B cell (primary cell): ENCODE data around the gene KDM5A. TPM values are rescaled to one million over a fixed set of nuclear protein-coding genes. Genes with fewer than 3 reads are reported as not detected.
A peak's percentile ranks its signal among the peaks of the same experiment; 100 is the strongest.
"Not testable (repeated sequence)": the region's sequence is repeated elsewhere in the genome, so short reads cannot be mapped to it uniquely, and the experiment has no call there.

Experiments
- ATAC-seq: fragments of 200-7000 bp; cut with Tn5 transposase; one replicate; pipeline ENCODE4 v1.10.0; 2021; ENCODE audit warnings: low read depth, mild to moderate bottlenecking, moderate number of reproducible peaks, moderate library complexity
- CTCF ChIA-PET: fragments of 350-600 bp; sonication (Branson Sonifier 250); formaldehyde crosslinking; loops from one replicate; lab custom pipeline; 2021; ENCODE audit warnings: antibody characterized with exemption, inconsistent platforms; lab: Charles Lee
- POLR2A ChIA-PET: fragments of 350-600 bp; sonication (Branson Sonifier 250); formaldehyde crosslinking; loops from one replicate; lab custom pipeline; 2021; ENCODE audit warnings: antibody characterized with exemption; lab: Charles Lee
- DNase-seq: peaks from one replicate; pipeline ENCODE4 v3.0.0; 2013
- H2AFZ ChIP-seq: 2 replicates; pipeline ENCODE4 v1.6.1; 2012; ENCODE audit warnings: mild to moderate bottlenecking, low read depth, low read length; ENCODE audit not compliant: insufficient read depth, poor library complexity, severe bottlenecking
- H3K27ac ChIP-seq, 2 donors: 1 replicate in 1 of 2; 2 replicates in 1 of 2; pipeline ENCODE4 v1.5.1; 2012 to 2013; ENCODE audit warnings: low read length in 2 of 2, mild to moderate bottlenecking in 2 of 2, moderate library complexity in 1 of 2
- H3K27me3 ChIP-seq, 4 experiments: fragments of 200-600 bp in 1 of 4; sonication (generic) in 1 of 4; replicated peaks in 1 of 4; 1 replicate in 2 of 4; 2 replicates in 2 of 4; pipeline versions ENCODE4 v1.6.1 to v1.7.0; 2013 to 2016; ENCODE audit warnings: low read length in 3 of 4, mild to moderate bottlenecking in 2 of 4, mixed read lengths in 1 of 4, moderate library complexity in 1 of 4; ENCODE audit not compliant: insufficient read depth in 4 of 4, control insufficient read depth in 3 of 4; ENCODE audit errors: control extremely low read depth in 1 of 4
- H3K36me3 ChIP-seq, 2 experiments: replicated peaks in 1 of 2; 1 replicate in 1 of 2; 2 replicates in 1 of 2; pipeline versions ENCODE4 v1.6.1 to v1.7.1; 2013; ENCODE audit warnings: low read length in 1 of 2; ENCODE audit not compliant: insufficient read depth in 2 of 2, control insufficient read depth in 1 of 2; ENCODE audit errors: control extremely low read depth in 1 of 2, extremely low read depth in 1 of 2
- H3K4me1 ChIP-seq, 2 donors: fragments of 200-600 bp in 1 of 2; sonication (generic) in 1 of 2; 1 replicate in 1 of 2; 2 replicates in 1 of 2; pipeline versions ENCODE4 v1.5.1 to v1.6.1; 2013 to 2017; ENCODE audit warnings: low read length in 2 of 2; ENCODE audit not compliant: control insufficient read depth in 2 of 2, insufficient read depth in 2 of 2
- H3K4me2 ChIP-seq: replicated peaks from 2 replicates; pipeline ENCODE3; 2012; ENCODE audit warnings: mild to moderate bottlenecking, low read depth, low read length; ENCODE audit not compliant: poor library complexity, severe bottlenecking
- H3K4me3 ChIP-seq, 5 experiments: fragments of 200-600 bp in 1 of 5; sonication (generic) in 1 of 5; 1 replicate in 3 of 5; 2 replicates in 2 of 5; pipeline versions ENCODE4 v1.5.1 to v1.7.0; 2011 to 2016; ENCODE audit warnings: low read length in 4 of 5, mild to moderate bottlenecking in 4 of 5, low read depth in 2 of 5, control low read depth in 1 of 5, moderate library complexity in 1 of 5; ENCODE audit not compliant: insufficient read depth in 1 of 5; ENCODE audit errors: control extremely low read depth in 1 of 5, extremely low read depth in 1 of 5
- H3K79me2 ChIP-seq: fragments of 200-600 bp; sonication (generic); one replicate; pipeline ENCODE4 v1.6.0; 2016; ENCODE audit warnings: low read length; ENCODE audit not compliant: control insufficient read depth, insufficient read depth
- H3K9ac ChIP-seq: fragments of 200-600 bp; sonication (generic); 2 replicates; pipeline ENCODE4 v1.6.1; 2017; ENCODE audit warnings: mild to moderate bottlenecking, low read length, moderate library complexity
- H3K9me3 ChIP-seq, 3 donors: one replicate each; pipeline versions ENCODE4 v1.6.1 to v1.7.1; 2013; ENCODE audit warnings: low read length in 2 of 3; ENCODE audit not compliant: control insufficient read depth in 2 of 3, insufficient read depth in 1 of 3; ENCODE audit errors: control extremely low read depth in 1 of 3
- H4K20me1 ChIP-seq: 2 replicates; pipeline ENCODE4 v1.6.0; 2012; ENCODE audit warnings: mild to moderate bottlenecking, low read length; ENCODE audit not compliant: insufficient read depth, control insufficient read depth, poor library complexity, severe bottlenecking
- H3K27ac Mint-ChIP-seq: one replicate; pipeline ENCODE4 v1.8.0; 2021; ENCODE audit warnings: mixed read lengths
- H3K27me3 Mint-ChIP-seq: one replicate; pipeline ENCODE4 v1.8.0; 2021; ENCODE audit warnings: mixed read lengths
- H3K4me1 Mint-ChIP-seq: one replicate; pipeline ENCODE4 v1.8.0; 2021; ENCODE audit warnings: mixed read lengths
- H3K4me3 Mint-ChIP-seq: one replicate; pipeline ENCODE4 v1.8.0; 2021; ENCODE audit warnings: mixed read lengths
- H3K9me3 Mint-ChIP-seq: one replicate; pipeline ENCODE4 v1.8.0; 2022; ENCODE audit warnings: mixed read lengths; ENCODE audit not compliant: insufficient read depth
- EZH2 ChIP-seq: IDR thresholded peaks from 2 replicates; pipeline ENCODE4 v1.6.1; 2012; ENCODE audit warnings: borderline replicate concordance, low read depth, mild to moderate bottlenecking, moderate library complexity, low read length; ENCODE audit not compliant: insufficient read depth, poor library complexity, severe bottlenecking
- WGBS: methylation state at CpG from one replicate; pipeline ENCODE4 v1.1.5; 2013; ENCODE audit warnings: missing lambda C conversion rate; ENCODE audit not compliant: insufficient coverage; 5-methylcytosine and 5-hydroxymethylcytosine counted together
- intact Hi-C: fragments of 100-400 bp; cut with micrococcal nuclease; formaldehyde crosslinking; loops from one replicate; pipeline ENCODE4 v1.10.0; 2022
- polyA minus RNA-seq: library from RNA; depleted of rRNA, polyadenylated mRNA; stranded (reverse); fragments of >200 nt; gene quantifications from 2 replicates; pipeline ENCODE4 v1.2.3, GENCODE V29; 2012
- polyA plus RNA-seq: library from polyadenylated mRNA; depleted of rRNA; stranded (reverse); fragments of >200 nt; gene quantifications from 2 replicates; pipeline ENCODE4 v1.2.3, GENCODE V29; 2012
- total RNA-seq, 2 donors: library from RNA; stranded (reverse); fragments of 120-200 nt in 1 of 2; gene quantifications; 1 replicate in 1 of 2; 2 replicates in 1 of 2; pipeline versions ENCODE4 v1.2.3 to v1.2.4, GENCODE V29; 2013 to 2022
- TF ChIP-seq, protein P1 (sequence below): fragments of 200-600 bp; IDR thresholded peaks from one replicate; pipeline ENCODE4 v1.8.0; 2022; ENCODE audit warnings: antibody characterized with exemption, mild to moderate bottlenecking

Gene KDM5A
- total RNA-seq (171 and 175 TPM in 2 replicates), polyA plus RNA-seq (13.0 and 19.3 TPM in 2 replicates), polyA minus RNA-seq (78.8 and 93.4 TPM in 2 replicates)
- total RNA-seq (2013) = 104 TPM

DNA sequence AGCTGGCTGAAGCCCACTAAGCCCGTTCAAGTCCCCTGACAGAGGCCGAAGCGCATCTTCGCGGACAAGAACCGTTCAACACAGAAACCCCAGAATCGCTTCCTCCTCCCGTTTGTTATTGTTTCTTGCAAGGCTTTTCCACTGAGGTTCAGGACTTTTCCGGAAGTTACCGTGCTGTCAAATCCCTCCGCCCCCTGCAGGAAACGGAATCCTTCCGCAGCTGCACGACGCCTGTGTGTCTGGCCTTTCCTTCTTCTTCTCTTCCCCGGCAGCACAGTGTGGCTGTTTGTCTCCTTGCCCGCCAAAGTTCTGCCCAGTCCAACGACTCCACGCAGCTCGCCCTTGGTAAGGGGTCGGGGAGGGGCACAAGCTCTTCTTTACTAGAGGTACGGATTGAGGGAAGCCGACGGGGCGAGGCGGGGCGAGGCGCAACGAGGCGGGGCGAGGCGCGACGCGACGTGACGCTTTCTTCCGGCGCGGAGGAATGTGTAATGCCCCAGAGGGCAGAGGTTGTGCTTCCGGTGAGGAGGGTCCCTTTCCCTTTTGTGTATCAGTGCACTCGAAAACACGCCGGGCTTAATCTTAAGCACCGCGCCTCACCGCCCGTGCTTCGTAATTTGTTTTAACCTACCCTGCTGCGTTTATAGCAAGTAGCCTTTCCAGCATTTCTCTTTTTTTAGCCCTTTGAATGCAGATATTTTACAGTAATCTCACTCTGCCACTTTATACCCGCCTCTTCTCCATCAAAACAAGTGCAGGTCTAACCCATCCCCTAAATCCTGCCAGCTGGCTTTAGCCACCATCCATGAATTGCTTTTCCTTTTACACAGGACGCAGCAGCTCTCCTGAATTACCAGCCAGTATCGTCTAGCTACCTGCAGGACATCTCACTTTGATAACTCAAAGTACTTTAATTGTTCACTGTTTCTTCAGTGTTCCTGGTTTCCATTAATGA is at the start of gene KDM5A:
KDM5A (minus strand) TSS at position 179 of the 955 bp plus-strand sequence. CDS start 229 bp downstream, outside the sequence.
- H3K36me3 ChIP-seq = peaks cover 2 to 3% of the 10 kb centered on the region in 2 experiments
- peak; percentile 93 for ATAC-seq
- peaks cover 36% of the 10 kb centered on the region for H4K20me1 ChIP-seq
- DNase-seq = peak; percentile 98
- H3K27ac ChIP-seq = peak within 1 kb of the TSS; percentile 90 to 93
- peak within 1 kb of the TSS; percentile 99 for H2AFZ ChIP-seq
- peak within 1 kb of the TSS; percentile 96 for H3K9ac ChIP-seq
- TF ChIP-seq EZH2 = no peak
- TF ChIP-seq, protein P1, sequence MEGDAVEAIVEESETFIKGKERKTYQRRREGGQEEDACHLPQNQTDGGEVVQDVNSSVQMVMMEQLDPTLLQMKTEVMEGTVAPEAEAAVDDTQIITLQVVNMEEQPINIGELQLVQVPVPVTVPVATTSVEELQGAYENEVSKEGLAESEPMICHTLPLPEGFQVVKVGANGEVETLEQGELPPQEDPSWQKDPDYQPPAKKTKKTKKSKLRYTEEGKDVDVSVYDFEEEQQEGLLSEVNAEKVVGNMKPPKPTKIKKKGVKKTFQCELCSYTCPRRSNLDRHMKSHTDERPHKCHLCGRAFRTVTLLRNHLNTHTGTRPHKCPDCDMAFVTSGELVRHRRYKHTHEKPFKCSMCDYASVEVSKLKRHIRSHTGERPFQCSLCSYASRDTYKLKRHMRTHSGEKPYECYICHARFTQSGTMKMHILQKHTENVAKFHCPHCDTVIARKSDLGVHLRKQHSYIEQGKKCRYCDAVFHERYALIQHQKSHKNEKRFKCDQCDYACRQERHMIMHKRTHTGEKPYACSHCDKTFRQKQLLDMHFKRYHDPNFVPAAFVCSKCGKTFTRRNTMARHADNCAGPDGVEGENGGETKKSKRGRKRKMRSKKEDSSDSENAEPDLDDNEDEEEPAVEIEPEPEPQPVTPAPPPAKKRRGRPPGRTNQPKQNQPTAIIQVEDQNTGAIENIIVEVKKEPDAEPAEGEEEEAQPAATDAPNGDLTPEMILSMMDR = no peak
- H3K4me1 ChIP-seq = peaks cover 27 to 28% of the 10 kb centered on the region in 2 donors
- Mint-ChIP-seq H3K4me3 (peak within 1 kb of the TSS; percentile 98), H3K9me3 (no peaks in the 10 kb centered on the region), H3K27ac (peak within 1 kb of the TSS; percentile 99), H3K27me3 (no peaks in the 10 kb centered on the region), H3K4me1 (peaks cover 40% of the 10 kb centered on the region)
- WGBS = 2% methylated on average over 47 of the region's 53 CpGs
- no peaks in the 10 kb centered on the region for H3K27me3 ChIP-seq
- intact Hi-C loops = loop anchor here (1.0 to 10.0 kb wide), 4 partner anchors 12 to 1415 kb away; partner anchors contain the start of genes CCDC77, FBXL14 and WNK1
- peaks cover 52% of the 10 kb centered on the region for H3K79me2 ChIP-seq
- ChIA-PET CTCF (interaction anchor here (0.6 to 3.4 kb wide), 2 partner anchors 11 to 14 kb away, joined by 3 to 26 read pairs; partner anchors contain the start of gene CCDC77), POLR2A (interaction anchor here (0.6 to 3.2 kb wide), 7 partner anchors 8 to 1214 kb away, joined by 3 to 35 read pairs (median 7); partner anchors contain the start of gene CCDC77)
- H3K9me3 ChIP-seq = no peaks in the 10 kb centered on the region
- peak within 1 kb of the TSS; percentile 81 for H3K4me2 ChIP-seq
- H3K4me3 ChIP-seq = peak within 1 kb of the TSS; percentile 81 to 99 (median 98)

DNA sequence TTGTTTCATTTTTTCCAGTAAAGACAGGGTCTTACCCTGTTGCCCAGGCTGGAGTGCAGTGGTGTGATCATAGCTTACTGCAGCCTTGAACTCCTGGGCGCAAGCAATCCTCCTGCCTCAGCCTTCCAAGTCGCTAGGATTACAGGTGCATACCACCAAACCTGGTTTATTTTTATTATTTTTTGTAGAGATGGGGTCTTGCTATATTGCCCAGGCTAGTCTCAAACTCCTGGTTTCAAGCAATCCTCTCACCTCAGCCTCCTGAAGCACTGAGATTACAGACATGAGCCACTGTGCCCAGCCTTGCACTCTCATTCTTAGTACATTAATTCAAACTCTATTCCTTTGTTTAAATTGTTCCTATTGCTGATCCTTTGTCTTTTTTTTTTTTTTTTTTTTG is 46.6 kb upstream of the KDM5A start:
- H3K79me2 ChIP-seq, H3K4me1 ChIP-seq, H3K9ac ChIP-seq, POLR2A ChIA-PET, ATAC-seq, H4K20me1 ChIP-seq, H3K27me3 ChIP-seq, H3K27ac Mint-ChIP-seq, H3K4me3 ChIP-seq, H3K27me3 Mint-ChIP-seq, H2AFZ ChIP-seq, DNase-seq, H3K9me3 ChIP-seq, CTCF ChIA-PET, H3K9me3 Mint-ChIP-seq, H3K4me1 Mint-ChIP-seq, H3K4me2 ChIP-seq, intact Hi-C loops, H3K4me3 Mint-ChIP-seq, H3K27ac ChIP-seq: not testable (repeated sequence)
- no CpG with 5 or more reads among the region's 2 CpGs for WGBS
- peaks cover 6 to 45% of the 10 kb centered on the region in 2 experiments for H3K36me3 ChIP-seq
